NOMO-1 treated with DMSO at 0.1 percent for 48 hours (cell line): Measurements from ENCODE around the gene CT45A7.
"Not testable (repeated sequence)": the region's sequence is repeated elsewhere in the genome, so short reads cannot be mapped to it uniquely, and the experiment has no call there.

Experiments
- DNase-seq: peaks from one replicate; lab custom pipeline; 2025; ENCODE audit not compliant: unreplicated experiment; lab: John Stamatoyannopoulos, UW

CT45A7 gene, protein sequence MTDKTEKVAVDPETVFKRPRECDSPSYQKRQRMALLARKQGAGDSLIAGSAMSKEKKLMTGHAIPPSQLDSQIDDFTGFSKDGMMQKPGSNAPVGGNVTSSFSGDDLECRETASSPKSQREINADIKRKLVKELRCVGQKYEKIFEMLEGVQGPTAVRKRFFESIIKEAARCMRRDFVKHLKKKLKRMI

DNA sequence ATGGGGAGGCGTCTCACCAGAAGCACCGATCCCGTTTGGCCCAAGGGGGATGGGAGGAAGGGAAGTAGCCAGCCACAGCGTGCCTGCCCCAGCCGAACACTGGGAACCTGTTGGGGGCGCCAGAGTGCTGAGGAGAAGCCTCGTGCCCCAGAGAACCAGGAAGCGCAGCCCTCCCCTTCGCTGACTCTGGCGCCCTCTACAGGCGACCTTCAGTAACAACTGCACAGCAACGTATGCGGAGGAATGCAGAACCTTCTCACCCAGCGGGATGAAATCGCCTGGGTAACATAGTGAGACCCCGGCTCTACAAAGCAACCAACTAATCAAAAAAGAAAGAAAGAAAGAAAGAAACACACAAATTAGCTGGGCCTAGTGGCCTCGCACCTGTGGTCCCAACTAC lies at the start of gene CT45A7:
Gene CT45A7 (minus strand): TSS at position 101 of the 400 bp plus-strand sequence. CDS start 3,747 bp downstream, outside the sequence.
- DNase-seq: not testable (repeated sequence)

DNA sequence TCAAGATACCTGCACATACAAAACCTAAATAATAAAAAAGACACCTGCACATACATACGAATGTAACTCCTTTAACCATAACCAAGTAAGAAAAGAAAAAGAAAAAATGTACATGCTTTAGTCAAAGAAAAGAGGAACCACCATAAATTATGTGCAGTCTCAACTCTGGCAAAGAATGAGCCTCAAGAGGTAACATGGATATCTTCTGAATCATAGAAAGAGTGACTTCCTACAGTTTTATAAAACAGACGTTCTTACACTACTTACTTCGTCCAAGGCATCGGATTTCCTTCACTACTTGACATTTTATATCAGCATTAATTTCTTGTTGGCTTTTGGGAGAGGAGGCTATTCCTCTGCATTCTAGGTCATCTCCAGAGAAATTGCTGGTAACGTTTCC lies 45.7 kb upstream of the CT45A7 start:
- DNase-seq: not testable (repeated sequence)

DNA sequence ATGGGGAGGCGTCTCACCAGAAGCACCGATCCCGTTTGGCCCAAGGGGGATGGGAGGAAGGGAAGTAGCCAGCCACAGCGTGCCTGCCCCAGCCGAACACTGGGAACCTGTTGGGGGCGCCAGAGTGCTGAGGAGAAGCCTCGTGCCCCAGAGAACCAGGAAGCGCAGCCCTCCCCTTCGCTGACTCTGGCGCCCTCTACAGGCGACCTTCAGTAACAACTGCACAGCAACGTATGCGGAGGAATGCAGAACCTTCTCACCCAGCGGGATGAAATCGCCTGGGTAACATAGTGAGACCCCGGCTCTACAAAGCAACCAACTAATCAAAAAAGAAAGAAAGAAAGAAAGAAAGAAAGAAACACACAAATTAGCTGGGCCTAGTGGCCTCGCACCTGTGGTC lies 34.6 kb upstream of the CT45A7 start, which contains the start of gene CT45A9:
Gene CT45A9 (minus strand): TSS at position 101 of the 400 bp plus-strand sequence. CDS start 3,751 bp downstream, outside the sequence.
- DNase-seq: not testable (repeated sequence)

DNA sequence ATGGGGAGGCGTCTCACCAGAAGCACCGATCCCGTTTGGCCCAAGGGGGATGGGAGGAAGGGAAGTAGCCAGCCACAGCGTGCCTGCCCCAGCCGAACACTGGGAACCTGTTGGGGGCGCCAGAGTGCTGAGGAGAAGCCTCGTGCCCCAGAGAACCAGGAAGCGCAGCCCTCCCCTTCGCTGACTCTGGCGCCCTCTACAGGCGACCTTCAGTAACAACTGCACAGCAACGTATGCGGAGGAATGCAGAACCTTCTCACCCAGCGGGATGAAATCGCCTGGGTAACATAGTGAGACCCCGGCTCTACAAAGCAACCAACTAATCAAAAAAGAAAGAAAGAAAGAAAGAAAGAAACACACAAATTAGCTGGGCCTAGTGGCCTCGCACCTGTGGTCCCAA lies 17.4 kb upstream of the CT45A7 start, which contains the start of gene CT45A8:
Gene CT45A8 (minus strand): TSS at position 101 of the 400 bp plus-strand sequence. CDS start 3,755 bp downstream, outside the sequence.
- DNase-seq: not testable (repeated sequence)

DNA sequence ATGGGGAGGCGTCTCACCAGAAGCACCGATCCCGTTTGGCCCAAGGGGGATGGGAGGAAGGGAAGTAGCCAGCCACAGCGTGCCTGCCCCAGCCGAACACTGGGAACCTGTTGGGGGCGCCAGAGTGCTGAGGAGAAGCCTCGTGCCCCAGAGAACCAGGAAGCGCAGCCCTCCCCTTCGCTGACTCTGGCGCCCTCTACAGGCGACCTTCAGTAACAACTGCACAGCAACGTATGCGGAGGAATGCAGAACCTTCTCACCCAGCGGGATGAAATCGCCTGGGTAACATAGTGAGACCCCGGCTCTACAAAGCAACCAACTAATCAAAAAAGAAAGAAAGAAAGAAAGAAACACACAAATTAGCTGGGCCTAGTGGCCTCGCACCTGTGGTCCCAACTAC lies 17.2 kb downstream of the CT45A7 start, which contains the start of gene CT45A2:
Gene CT45A2 (minus strand): TSS at position 101 of the 400 bp plus-strand sequence. CDS start 3,747 bp downstream, outside the sequence.
- not testable (repeated sequence) for DNase-seq

DNA sequence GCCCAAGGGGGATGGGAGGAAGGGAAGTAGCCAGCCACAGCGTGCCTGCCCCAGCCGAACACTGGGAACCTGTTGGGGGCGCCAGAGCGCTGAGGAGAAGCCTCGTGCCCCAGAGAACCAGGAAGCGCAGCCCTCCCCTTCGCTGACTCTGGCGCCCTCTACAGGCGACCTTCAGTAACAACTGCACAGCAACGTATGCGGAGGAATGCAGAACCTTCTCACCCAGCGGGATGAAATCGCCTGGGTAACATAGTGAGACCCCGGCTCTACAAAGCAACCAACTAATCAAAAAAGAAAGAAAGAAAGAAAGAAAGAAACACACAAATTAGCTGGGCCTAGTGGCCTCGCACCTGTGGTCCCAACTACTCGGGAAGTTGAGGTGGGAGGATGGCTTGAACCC lies 34.4 kb downstream of the CT45A7 start, which contains the start of gene CT45A6:
Gene CT45A6 (minus strand): TSS at position 101 of the 400 bp plus-strand sequence. CDS start 3,794 bp downstream, outside the sequence.
- not testable (repeated sequence) for DNase-seq

DNA sequence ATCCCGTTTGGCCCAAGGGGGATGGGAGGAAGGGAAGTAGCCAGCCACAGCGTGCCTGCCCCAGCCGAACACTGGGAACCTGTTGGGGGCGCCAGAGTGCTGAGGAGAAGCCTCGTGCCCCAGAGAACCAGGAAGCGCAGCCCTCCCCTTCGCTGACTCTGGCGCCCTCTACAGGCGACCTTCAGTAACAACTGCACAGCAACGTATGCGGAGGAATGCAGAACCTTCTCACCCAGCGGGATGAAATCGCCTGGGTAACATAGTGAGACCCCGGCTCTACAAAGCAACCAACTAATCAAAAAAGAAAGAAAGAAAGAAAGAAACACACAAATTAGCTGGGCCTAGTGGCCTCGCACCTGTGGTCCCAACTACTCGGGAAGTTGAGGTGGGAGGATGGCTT lies 51.7 kb downstream of the CT45A7 start, which contains the start of gene CT45A5:
Gene CT45A5 (minus strand): TSS at position 101 of the 400 bp plus-strand sequence. CDS start 3,774 bp downstream, outside the sequence.
- DNase-seq: not testable (repeated sequence)
